GM15510 (cell line): ENCODE data around the gene DEFB125.

Experiments used
- POLR2A ChIP-seq: IDR thresholded peaks from 3 replicates; pipeline ENCODE4 v1.6.1; 2011; ENCODE audit warnings: borderline replicate concordance; ENCODE audit not compliant: insufficient read length; ENCODE audit errors: extremely low read depth

The DEFB125 gene

GRCh38 chr20:137668-138490 is 50.4 kb downstream of the DEFB125 start:
- no peak for TF ChIP-seq POLR2A

GRCh38 chr20:142290-142689 is 54.8 kb downstream of the DEFB125 start, which contains the start of gene DEFB126:
TSS of gene DEFB126 (plus strand) at chr20:142590. CDS start at chr20:142629, 39 bp downstream.
- no peak for TF ChIP-seq POLR2A

- TF ChIP-seq POLR2A: no peak
Observed at GRCh38 chr20:145877-146276, 58.4 kb downstream of the DEFB125 start.
